Activated T-cell treated with anti-CD3 and anti-CD28 coated beads for 48 hours (primary cell): Measurements from ENCODE around the gene APCDD1.

ENCODE experiments used
- DNase-seq: peaks from one replicate; pipeline ENCODE4 v3.0.0-alpha.2; 2020; ENCODE audit warnings: low read depth

The APCDD1 gene

DNA sequence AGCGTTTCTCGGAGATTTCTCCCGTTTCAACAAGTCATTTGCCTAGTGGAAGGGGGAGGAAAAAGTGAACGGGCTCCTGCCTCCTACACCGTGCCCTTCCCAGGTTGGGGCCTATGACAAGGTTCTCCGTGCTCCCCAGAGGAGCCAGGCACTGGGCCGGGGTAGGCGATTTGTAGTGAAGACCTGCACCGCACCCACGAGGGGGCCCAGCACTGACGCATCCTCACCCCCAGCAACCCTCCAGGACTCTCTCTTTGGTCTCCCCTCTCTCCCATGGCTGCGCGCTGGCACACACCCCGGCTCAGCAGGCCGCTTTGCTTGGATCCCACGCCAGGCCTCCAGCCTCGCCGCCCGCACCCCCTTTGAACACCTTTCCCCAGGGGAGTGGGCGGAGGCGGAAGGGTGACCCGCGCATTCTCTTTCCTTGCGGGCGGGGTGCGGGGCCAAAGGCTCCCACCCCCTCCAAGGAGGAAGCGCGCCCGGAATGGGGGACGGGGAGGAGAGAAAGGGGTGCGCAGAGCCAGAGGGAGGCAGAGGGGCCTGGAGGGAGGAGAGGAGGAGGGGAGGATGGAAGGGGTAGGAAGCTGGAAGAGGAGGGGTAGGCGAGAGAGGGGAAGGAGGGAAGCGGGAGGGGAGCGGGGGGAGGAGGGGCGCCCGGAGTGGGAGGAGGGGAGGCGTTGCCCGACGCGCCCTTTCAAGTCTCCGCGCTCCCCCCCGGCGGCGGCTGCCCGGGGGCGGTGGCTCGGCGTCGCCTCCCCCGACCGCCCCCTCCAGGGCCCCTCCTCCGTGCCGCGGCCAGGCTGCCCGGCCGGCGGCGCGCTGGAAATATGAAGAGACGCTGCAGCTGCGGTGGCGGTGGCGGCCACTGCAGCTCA is at the start of gene APCDD1:
Gene APCDD1 (plus strand): TSS at position 830 of the 875 bp plus-strand sequence. CDS start 347 bp downstream, outside the sequence.
- no peak for DNase-seq

DNA sequence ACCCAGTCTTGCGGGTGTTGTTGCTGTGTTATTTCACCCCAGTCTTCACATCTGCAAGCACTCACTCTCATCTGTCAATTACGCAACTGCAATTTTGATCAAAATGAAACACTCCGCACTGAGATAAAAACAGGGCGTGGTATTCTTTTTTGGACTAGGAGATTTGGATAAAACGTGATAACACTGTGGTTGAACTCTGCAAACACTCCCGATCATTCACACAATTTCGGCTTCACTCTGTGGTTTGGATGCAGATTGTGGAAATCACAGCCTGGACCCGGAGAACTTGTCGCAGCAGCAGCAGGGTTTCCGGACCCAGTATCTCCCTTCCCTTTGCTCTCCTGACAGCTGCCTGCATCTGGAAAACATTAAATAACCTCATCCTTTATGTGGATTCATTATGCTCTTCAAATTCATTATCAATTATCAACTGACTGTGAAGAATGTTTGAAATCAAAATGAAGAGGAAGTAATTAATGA is 49.4 kb upstream of the APCDD1 start:
- no peak for DNase-seq

DNA sequence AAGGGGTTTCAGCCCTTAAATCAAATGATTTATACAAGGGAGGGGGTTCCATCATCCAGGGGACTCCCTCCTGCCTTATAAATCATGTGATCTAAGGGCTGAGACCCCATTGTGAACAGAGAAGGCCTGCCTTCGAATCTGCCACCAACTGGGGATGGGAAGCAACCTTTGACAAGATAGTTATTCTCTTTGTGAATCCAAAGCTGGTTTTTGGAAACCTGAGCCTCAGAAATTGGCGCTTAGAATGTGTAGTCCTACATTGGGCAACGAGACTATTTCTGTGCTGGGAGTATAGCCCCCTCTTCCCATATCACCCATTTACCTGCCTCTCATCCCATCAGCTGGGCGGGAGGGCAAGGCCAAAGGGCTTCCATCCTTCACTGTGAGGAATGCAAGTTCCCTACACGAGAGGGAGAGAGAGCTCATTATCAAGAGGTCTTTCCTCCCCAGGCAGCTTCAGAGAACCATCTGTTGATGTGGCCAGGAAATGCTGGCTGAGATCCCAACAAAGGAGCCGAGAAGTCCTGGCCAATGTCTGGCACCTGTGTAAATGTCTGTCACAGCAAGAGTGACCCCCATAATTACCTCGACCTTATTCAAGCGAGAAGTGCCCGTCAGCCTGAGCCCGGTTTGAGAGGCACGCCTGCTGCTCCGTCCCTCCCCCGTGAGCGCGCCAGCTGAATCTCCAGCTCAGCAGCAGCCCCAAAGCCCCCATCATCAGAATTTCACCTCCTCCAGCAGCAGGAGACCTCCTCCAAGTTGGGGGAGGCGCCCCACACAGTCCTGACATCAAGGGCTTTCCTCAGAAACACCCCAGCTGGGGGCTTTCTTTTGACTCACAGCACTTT is 48.4 kb upstream of the APCDD1 start:
- DNase-seq: no peak

DNA sequence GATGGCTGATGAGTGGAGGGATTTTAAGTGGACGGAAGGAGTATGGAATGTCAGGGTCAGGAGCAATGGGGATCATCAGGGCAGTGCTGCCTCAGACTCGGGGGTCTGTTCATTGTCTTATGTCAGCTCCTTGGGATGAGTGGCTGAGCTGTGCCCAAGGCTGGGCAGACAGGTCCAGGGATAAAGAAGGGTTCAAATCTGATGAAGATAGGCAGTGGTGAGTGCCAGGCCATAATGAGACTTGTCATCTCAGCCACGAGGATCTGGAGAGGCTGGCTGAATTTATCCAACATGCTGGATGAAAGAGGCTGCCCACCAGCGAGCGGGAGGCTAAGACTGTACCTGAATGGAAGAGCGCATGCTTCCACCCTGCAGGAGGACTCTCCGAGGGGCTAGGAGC is 46.3 kb upstream of the APCDD1 start:
- DNase-seq: no peak

DNA sequence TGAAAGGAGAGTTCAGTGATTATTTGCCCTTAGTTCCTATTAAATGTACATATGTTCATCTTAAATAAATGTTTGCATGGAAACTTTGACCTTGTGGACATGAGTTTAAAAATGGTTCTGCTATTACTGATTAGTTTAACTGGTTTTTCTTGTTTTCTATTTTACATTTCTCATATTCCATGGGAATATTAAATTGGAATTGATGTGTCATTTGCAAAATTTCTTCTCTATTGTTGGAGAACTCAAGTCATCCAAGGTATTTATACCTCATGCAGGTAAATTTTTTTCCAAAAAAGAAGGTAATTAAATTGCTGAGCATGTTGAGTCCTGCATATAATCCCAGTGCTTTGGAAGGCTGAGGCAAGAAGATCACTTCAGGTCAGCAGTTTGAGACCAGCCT is 45.4 kb upstream of the APCDD1 start:
- no peak for DNase-seq

DNA sequence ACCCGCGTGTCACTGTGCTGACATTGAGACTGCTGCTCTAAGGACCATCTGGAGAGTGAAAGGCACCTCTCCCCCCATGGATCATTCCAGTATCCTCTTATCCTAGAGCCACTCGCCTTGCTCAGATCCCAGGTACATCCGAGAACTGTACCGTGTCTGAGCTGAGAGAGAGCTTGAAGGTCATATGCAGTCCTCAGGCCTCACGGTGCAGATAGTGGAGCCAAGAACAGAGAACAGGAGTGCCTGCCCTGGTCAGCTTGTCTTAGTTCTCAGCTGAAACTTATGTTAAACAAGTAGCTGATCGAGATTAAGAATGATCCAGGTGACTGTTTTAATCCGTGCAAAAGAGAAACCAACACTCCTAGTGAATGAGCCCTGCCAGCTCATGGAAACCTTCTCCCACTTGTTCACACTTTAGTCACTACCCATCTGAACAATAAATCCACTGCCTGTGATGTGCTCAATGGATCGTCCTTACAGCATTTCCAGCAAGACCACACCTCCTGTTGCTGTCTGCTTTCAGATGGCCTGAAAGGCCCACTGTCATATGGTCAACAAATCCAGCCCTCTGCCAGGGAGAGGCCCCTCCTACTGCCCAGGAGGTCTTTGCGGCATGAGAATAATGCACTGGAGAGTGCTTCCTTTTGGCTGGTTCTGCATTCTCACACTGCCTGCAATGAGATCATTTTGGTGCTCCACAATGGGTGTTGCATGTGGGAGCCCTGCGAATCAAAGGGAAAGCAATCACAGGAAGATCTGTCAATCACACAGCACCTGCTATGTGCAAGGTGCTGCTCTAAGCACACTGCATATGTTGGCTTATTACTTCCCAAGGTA is 43.7 kb upstream of the APCDD1 start:
- no peak for DNase-seq

DNA sequence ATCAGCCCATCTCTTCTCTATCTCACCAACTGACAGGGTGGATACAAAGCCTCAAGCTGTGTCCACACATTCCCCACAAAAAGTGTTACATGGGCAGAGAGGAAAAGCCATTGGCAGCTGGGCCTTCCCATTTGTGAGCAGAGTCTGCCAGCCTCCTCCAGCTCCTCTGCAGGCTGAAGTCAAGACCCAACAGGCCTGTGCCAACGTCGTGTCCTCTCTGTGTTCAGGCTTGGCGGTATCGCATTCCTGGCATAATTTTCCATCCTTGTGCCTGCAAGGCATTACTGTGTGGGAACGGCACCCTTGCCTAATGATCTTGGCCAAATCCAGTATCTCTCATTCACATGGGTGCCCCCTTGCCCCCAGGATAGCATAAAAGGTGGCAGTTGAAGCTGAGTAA is 41.5 kb upstream of the APCDD1 start:
- no peak for DNase-seq

DNA sequence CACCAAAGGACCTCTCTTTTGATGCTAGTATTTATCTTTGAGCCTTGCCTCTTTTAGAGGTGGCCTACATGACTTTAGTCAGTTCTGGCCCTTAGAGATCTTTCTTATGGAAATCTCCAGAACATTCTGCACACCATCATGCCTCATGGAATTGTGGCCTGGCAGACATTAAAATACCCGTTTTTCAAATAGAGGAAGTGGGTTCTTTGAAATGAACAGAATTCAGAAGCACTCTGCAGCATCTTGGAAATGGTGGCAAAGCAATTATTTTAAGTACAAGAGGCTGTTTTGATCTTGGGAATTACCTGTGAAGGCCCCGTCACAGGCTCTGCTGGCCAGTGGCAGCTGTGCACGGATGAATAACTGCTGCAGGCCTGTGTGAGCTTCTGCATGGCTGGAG is 40.7 kb upstream of the APCDD1 start:
- DNase-seq: no peak

DNA sequence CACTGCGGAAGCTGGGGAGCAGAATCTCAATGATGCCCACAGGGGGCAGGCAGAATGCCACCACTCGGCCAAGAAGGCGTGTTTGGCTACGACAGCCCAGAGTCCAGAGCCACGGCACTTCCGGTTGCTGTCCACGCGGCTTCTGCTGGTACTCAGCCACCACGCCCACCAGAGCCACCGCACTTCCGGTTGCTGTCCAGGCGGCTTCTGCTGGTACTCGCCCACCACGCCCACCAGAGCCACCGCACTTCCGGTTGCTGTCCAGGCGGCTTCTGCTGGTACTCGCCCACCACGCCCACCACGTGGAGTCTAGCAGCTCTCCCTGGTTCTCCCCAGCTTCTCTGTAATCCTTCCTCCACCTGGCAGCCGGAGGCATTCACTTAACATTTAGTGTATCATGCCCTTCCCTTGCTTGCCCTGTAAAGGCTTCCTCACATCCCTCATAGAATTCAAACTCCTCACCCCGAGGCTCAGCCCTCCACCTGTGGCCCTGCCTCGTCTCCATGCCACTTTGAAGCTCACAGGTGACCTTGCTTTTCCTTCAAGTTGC is 40.1 kb upstream of the APCDD1 start:
- no peak for DNase-seq

DNA sequence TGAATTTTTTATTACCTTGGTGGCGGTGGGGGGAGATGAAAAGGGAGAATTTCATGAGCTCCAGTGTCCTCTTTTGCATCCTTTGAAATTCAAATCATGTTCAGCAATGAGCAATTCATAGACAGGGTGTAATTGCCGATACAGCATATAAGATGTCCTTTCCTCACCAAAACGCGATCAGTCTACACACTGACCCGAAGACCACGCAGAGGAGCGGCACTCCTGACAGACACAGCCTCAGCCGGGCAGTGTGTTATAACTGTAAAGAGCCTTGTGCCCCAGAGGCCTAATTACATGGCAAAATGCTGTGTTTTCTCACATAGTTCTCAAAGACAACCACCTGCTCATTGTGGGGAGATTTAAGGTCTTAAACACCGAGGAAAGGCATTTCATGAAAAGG is 38.4 kb upstream of the APCDD1 start:
- DNase-seq: no peak

DNA sequence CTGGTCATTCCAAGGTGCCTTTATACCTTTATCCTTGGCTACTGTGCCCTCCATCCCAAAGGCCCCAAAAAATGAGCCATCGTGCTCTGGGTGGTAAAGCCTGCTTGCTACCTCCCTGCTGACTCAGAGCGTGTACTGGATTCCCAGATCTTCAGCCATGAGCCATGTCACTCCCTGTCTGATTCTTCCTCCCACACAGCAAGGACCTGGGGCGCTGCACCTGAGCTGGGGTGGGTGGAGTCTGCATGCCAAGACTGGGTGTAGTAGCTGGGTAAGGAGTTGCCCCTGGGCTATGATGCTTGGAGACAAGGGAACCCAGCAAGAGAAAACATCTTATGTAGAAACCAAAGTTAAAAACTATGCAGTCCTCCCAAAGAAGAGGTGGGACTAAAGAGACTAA is 37.2 kb upstream of the APCDD1 start:
- no peak for DNase-seq

DNA sequence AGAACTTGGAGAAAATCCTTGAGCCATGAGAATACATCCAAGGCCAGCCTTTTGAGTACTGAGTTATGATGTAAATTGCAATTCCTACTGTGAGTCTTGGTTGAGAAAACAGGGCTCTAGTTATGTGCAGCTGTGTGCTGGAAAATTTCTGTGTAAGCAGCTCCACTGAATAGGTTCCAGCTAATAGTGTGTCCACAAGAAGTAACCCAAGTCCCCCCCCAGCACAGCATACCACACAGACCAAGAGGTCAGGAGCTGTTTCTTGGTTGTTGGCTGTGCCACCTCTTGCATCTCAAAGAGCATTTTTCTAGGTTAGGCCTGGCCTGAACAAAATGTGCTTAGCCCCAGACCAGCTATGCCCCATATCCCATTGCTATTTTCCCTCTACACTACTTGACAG is 36.8 kb upstream of the APCDD1 start:
- no peak for DNase-seq

DNA sequence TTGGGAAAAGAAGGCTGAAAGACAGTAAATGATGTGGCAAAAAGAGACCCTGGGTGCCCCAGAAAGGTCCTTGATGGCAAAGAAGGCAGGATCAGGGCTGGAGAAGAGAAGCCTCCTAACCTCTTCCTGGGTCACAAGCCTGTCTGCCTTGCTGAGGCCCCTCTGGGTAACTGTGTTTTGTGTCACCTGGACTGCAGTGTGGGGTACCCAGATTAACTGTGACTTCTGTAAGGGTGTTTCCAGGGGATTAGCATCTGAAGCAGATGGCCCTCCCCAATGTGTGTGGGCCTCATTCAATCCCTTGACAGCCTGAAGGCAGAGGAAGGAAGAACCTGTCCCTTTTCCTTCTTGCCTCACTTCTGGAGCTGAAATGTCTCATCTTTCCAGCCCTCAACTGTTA is 35.6 kb upstream of the APCDD1 start:
- no peak for DNase-seq

DNA sequence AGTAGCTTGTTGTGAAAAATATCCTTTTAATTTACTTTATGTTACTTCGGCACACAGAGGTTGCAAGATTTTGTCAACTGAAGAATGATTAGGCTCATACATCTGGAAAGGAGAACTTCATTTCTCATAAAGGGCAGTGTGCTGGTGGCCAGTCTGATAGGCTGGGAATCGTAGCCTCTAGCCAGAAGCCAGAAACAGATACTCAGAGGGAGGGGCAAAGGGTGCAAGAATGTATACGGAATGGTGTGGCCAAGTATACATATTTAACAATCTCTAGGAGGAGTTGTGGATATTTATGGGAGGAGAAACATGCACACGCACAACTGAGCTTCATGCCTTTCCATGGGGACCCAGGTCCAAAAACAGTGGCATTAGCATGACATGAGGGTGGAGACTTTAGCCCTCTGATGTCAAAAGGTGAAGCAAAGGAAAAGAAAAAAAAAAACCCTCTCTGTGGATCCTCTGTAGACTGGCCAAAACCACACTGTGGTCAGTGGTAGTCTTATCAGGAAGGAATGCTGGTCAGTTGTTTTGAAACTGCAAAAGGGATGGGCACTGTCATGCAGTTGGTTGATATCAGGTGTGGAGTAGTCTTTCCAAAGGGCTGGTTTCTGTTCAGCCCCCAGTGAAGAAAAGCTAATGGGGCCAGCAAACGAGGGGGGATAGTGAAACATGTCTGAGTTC is 34.9 kb upstream of the APCDD1 start:
- no peak for DNase-seq

DNA sequence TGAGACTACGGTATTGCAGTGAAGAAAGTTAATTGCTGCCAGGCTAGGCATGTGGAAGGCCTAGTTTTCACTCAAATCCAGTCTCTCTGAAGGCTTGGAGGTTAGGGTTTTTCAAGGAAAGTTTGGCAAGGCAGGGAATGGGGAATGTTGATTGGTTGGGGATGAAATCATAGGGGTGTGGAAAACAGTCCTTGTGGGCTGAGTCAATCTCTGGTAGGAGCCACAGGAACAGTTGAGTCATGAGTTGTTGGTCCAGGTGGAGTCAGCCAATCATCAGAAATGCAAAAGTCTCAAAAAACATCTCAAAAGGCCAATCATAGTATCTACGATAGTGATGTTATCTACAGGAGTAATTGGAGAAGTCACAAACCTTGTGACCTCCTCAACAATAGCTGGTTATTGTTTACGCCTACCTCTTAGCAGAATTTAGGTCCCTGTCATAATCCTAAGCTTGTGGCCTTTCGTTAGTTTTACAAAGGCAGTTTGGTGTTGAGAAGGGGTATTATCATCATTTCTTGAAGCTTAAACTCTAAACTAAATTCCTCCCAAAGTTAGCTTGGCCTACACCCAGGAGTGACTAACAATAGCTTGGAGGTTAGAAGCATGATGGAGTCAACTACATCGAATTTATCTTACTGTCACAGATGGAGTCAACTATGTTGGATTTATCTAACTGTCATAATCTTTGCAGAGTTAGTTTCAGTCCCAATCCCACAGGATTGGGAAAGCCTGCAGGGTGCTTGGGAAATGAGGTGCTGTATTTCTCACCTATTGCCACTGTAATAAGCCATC is 33.7 kb upstream of the APCDD1 start:
- DNase-seq: no peak

DNA sequence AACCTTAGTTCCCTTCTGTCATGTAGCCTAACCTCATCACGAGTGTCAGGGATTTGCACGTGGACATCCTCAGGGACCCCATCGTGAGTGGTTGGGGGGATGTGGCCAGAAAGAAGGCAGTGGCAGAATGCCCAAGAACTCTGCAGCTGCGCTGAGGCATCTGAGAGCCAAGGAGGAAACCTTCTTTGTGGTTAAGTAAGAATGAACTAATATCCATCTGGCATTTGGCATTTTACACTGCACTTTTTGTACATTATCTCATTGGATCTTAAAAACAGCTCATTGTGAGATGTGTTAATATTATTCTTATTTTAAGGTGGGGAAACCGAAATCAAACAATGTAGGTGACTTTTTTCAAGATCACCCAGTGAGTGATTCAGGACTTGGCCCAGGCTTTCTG is 32.6 kb upstream of the APCDD1 start:
- no peak for DNase-seq

DNA sequence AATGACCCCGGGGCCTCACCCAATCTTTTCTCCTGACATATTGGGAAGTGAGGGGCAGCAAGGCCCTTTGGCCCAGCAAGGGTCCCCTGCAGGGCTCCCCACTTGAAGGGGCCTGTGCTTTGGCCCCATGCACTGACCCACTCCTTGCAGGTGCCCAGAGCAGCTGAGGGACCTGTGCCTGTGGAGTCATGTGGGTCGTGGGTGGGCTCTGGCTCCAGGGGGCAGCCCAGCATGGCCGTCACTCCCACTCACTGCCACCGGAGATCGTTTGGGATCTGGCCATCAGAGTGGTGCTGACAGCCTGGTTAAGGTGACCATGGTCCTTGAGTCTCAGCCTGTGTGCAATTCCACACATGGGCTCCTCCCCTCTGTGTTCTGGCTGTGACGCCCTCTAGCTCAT is 31.7 kb upstream of the APCDD1 start:
- no peak for DNase-seq

DNA sequence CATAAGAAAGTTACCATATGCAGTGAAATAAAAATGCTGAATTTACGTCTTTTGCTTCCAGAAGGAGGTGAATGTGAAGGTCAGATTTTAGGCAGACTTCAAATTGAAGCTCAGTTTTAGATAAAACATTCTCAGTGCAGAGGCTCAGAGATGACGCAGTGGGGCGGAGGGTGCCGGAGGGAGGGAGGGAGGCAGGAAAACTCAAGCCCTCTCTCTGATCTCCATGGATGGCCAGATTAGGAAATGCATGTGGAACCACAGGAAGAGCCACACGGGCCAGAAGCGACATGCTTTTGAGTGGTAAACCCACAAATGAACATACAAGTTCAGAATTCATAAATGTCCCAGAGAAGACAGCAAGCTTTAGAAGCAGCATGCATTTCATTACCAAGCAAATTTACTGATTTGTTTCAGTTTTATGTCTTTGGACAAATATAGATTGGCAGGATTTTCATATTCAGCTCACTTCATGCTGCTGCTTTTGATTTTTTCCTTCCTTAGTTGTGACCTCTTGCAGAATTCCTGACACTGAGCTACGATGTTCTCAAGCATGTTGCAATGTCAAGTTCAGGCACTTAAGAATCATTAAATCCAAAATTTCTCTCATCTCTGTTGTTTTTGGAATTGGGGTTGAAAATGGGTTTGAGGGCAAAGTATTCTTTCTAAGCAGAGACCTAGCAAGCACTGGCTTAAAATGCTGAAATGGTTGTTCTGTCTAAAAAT is 29.7 kb upstream of the APCDD1 start:
- DNase-seq: no peak

DNA sequence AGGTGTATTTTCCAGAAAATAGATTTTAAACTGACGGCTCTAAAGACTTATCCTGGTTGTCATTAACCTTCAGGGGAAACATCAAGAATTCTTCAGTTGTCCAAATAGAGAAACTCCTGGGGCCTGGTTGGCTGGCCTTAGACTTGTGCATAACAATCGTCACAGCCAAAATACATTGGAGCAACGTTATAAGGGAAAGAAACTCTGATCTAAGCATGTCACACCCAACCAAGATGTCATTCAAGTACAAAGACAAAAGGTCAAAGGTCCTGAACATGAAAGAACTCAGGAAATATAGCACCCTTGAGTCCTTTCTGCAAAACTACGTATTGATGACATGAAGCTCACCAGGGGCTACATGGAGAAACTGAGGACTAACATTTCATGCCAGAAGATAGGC is 23.8 kb upstream of the APCDD1 start:
- no peak for DNase-seq

DNA sequence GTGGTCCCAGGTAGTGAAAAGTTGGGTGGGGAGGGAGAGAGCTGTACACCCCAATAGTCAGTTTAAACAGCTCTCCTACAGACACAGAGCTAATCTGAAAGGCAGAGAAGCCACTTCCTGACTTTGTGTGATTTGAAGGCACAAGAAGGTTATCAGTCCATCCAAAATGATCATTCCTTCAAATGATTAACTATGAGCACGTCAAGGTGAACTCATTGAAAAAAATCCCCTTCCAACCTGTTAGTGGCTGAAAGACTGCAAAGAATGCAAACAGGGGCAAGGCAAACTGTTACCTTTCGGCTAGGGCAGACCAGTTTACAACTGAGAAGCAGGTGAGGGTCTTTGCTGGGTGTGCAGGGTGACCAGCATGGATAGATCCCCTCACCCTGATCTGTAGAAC is 22.8 kb upstream of the APCDD1 start:
- no peak for DNase-seq
